HG02623 (cell line): ENCODE data around the gene TOR1AIP2.

ENCODE experiments used
- ATAC-seq: cut with Tn5 transposase; IDR thresholded peaks from one replicate; pipeline ENCODE4 v1.9.1; 2021; ENCODE audit warnings: moderate library complexity; ENCODE audit not compliant: unreplicated experiment

Gene TOR1AIP2

GRCh38 chr1:179877586-179878265 is at the start of gene TOR1AIP2:
Gene TOR1AIP2, minus strand, starts transcription at chr1:179877803. Its CDS starts 25,138 bp downstream, at chr1:179852665.
- ATAC-seq, result peak; percentile 64

GRCh38 chr1:179926850-179927205 is 49.2 kb upstream of the TOR1AIP2 start:
- ATAC-seq, result no peak

DNA sequence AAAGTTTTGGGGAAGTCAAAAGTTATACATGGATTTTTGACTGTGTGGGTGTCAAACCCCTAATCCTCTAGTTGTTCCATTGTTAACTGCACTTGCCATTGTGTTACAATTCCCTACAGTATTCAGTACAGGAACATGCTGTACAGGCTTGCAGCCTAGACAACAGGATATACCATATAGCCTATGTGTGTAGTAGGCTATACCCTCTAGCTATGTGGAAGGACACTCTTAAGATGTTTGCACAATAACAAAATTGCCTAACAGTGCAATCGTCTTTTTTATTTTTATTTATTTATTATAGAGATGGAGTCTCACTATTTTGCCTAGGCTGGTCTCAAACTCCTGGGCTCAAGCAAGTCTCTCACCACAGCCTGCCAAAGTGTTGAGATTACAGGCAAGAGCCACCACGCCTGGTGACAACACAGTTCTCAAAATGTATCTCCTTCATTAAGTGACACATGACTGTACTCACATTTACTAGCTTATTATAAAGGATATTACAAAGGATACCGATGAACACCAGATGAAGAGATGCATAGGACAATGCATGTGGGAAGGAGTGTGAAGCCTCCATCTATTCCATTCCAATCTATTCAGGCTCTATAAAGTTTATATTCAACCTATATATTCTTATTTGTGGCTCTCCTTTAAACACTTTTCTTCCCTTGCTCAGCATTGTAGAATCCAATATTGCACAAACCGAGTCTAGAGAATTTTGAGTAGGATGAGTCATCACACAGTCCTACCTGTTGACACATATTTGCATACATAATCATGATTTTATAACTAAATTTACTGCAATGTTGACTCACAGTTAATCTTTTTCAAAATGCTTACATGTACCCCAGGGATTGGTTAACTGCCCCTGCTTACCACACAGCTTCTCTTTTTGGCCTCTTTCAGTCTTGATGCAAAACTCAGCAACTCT is 48.6 kb upstream of the TOR1AIP2 start:
- ATAC-seq, result no peak

DNA sequence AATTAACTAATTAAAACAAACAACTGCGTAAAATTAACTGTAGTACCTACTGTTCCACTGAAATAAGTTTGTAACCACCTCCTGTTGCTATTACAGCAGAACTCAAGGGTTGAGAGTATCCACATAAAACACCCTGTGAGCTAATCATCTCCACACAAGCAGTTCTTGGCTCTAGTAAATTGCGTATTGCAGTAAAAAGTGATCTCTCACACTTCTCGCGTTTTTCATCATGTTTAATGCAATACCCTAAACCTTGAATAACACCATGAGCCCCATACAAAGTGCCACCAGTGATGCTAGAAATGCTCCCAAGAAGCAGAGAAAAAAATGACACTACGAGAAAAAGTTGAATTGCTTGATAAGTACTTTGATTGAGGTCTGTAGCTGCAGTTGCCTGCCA is 47.7 kb upstream of the TOR1AIP2 start:
- ATAC-seq, result no peak

- ATAC-seq, result peak; percentile 58
Measured at GRCh38 chr1:179924268-179924667, 46.7 kb upstream of the TOR1AIP2 start.

GRCh38 chr1:179923029-179923428 is 45.4 kb upstream of the TOR1AIP2 start:
- ATAC-seq, result no peak

GRCh38 chr1:179921981-179922872 is 44.6 kb upstream of the TOR1AIP2 start:
- ATAC-seq, result no peak

GRCh38 chr1:179921472-179921871 is 43.9 kb upstream of the TOR1AIP2 start:
- ATAC-seq, result no peak

DNA sequence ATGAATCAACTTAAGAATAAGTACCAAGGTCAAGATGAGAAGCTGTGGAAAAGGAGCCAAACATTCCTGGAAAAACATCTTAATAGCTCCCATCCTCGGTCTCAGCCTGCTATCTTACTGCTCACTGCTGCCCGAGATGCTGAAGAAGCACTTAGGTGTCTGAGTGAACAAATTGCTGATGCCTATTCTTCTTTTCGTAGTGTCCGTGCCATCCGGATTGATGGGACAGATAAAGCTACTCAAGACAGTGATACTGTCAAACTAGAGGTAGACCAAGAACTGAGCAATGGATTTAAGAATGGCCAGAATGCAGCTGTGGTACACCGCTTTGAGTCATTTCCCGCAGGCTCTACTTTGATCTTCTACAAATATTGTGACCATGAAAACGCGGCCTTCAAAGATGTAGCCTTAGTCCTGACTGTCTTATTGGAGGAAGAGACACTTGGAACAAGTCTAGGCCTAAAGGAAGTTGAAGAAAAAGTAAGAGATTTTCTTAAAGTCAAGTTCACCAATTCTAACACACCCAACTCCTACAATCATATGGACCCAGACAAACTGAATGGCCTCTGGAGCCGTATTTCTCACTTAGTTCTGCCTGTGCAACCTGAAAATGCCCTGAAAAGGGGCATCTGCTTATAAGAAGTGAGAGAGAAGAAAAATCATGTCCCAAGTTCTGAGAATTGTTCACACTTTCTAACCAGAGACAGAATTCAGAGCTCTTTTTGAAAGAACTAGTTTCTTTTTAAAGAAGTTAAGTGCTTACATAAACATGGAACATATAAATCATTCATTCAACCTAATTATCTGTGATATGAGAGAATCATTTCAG is 40.2 kb upstream of the TOR1AIP2 start:
- ATAC-seq, result no peak

DNA sequence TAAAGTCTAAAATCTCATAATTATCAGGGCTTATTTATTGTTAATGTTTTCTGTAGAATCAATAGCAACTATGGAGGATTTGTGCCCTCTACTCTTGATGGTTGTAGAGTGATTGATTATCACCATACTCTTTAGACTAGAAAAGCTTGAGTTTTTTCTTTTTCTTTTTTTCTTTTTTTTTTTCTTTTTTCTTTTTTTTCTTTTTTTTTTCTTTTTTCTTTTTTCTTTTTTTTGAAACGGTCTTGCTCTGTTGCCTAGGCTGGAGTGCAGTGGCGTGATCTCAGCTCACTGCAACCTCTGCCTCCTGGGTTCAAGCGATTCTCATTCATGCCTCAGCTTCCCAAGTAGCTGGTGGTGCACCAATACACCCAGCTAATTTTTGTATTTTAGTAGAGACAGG is 34.2 kb upstream of the TOR1AIP2 start:
- no peak for ATAC-seq

DNA sequence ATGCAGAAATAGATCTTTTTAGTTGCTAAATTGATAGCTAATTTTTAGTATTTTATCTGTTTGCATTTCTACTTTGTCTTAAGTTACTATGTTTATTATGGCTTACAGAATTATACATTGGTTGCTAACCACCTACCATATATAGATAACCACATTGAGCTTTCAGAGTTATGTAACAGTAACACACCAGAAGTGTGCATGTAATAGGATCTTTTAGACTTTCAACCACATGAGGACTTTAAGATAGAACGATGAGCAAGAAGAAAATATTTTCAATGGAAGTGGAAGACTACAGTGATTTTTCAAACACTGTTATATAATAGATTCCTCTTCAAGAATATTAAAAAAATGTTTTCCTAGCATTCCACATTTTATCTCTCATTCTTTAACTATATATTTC is 33.3 kb upstream of the TOR1AIP2 start:
- no peak for ATAC-seq

DNA sequence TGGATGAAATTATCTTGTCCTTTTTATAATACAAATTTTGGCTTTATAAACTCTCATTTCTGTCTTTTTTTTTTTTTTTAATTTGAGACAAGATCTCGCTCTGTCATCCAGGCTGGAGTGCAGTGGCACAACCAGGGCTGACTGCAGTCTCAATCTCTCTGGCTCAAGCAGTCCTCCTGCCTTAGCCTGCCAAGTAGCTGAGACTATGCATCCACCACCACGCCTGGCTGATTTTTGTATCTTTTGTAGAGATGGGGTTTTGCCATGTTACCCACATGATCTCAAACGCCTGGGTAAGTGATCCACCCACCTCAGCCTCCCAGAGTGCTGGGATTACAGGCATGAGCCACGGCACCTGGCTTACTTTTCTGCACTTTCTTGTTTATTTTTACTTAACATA is 12.0 kb upstream of the TOR1AIP2 start:
- no peak for ATAC-seq

DNA sequence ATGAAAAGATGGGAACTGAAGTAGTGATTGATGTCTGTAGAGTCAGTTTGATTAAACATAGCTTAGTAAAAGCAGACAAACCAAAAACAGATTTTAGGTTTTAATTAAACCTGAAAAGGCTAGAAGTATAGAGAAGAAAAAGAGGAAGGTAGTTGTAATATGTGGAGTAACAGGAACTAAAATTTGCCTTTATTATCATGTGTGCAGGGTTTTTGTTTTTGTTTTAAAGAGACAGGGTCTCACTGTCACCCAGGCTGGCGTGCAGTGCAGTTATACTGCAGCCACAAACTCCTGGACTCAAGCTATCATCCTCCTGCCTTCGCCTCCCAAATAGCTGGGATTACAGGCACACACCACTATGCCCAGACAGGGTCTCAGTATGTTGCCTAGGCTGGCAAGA is 10.5 kb upstream of the TOR1AIP2 start:
- ATAC-seq, result no peak

GRCh38 chr1:179883745-179884138 is 6.1 kb upstream of the TOR1AIP2 start:
- ATAC-seq, result no peak

DNA sequence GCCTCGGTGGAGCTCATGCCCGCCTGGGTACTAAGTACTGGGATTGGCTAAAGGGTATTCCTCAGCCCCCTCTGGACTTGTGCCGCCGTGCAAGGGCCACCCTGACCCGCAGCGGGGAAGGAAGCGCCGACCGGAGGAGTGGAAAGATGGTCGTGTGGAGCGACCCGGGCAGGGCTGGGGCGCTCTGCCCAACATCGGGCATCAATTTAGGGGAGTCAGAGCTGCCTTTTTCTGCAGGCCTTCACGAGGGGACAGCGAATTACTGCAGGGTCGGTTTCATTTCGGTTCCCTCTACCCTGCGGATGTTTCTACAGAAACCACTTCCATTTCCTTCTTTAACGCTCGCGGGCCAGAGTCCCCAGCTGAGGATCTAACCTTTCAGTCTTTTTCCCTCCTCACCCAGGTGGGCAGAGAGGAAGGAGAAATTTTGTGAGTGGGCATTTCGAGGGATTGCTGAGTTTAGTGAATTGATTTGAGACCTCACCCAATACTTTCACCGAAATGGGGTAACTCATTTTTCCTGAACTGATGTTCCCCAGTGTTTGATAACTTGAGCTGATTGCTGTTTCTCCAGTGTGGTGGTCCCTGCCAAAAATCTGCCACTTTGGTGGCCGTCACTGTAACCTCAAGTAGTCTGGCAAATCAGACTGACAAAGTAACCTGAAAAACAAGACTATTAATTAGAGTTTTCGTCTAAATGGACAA is 5.6 kb upstream of the TOR1AIP2 start:
- peak; percentile 7 for ATAC-seq

- ATAC-seq, result peak; percentile 66
Measured at GRCh38 chr1:179882253-179883039, 4.8 kb upstream of the TOR1AIP2 start, which contains the start of gene TOR1AIP1. Gene TOR1AIP1, plus strand, starts transcription at chr1:179882285. Its CDS starts 218 bp downstream, at chr1:179882503.

- ATAC-seq, result no peak
Measured at GRCh38 chr1:179881642-179882252, 4.1 kb upstream of the TOR1AIP2 start.

- ATAC-seq, result no peak
Measured at GRCh38 chr1:179879797-179880196, 2.2 kb upstream of the TOR1AIP2 start.
